T1000 (cell line): ENCODE measurements around the gene PEX19.

Experiments
- DNase-seq: peaks from one replicate; lab custom pipeline; 2025; ENCODE audit warnings: mixed read lengths; lab: John Stamatoyannopoulos, UW

The PEX19 gene

DNA sequence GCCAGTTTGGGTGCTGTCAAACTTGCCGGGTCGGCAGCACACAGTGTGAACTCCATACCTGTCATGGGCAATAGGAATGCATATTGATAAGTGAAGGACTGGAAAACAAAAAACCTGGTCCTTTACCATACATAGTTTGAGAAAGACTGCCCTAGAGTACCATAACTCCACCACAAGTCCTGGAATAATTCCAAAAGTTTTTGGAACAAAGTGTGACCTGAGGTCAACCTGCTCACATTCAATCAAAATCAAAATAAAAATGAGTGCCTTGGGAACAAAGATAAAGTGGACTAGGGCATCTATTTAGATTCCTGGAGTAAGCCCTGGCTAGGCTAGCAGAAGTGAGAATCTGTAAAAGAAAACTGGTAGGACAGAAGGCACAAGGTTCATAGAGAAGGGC, 7.6 kb downstream of the PEX19 start:
- no peak for DNase-seq

DNA sequence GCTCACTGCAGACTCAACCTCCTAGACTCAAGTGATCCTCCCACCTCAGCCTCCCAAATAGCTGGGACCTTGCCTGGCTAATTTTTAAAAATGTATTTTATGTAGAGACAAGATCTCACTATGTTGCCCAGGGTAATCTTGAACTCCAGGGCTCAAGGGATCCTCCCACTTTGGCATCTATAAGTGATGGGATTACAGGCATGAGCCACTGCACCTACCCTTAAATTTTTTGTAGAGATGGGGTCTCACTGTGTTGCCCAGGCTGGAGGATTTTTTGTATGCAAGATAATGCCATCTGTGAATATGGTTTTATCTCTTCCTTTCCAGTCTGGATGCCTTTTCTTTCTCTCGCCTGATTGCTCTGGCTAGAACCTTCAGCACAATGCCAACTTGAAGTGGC, 13.9 kb downstream of the PEX19 start:
- no peak for DNase-seq

DNA sequence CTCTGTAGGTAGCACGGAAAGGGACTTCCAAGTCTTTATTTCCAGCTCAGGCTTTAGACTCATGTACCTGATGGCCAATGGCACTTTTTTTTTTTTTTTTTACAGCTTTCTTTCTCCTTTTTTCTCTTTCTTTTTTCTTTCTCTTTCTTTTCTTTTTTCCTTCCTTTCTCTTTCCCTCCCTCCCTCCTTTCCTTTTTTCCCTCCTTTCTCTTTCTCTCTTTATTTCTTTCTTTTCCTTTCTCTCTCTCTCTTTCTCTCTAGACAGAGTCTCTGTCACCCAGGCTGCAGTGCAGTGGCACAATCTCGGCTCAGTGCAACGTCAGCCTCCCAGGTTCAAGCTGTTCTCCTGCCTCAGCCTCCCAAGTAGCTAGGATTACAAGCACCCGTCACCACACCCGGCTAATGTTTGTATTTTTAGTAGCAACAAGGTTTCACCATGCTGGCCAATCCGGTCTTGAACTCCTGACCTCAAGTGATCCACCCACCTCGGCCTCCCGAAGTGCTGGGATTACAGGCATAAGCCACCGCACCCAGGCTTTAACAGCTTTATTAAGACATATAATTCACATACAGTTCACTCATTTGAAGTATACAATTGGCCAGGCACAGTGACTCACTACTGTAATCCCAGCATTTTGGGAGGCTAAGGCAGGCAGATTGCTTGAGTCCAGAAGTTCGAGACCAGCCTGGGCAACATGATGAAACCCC, 17.5 kb downstream of the PEX19 start:
- no peak for DNase-seq

DNA sequence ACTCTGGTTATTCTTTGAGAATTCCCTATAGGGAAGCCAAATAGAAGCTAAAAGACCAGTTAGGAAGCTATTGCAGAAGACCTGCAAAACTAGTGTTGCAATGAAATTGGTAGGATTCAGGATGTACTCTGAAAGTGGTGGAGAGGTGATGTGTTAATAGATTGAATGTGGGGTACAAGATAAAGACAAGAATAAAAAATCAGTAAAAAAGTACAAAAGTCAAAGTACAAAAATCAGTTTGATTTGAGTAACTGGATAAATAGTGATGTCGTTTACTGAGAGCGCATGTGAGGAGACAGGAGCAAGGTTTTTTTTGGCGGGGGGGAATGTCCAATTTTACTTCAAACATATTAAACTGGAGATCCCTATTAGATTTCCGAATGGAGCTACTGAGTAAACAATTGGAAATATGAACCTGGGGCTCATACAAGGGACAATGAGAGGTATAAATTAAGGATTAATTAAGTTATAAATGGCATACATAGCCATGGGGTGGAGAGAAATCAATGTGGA, 20.1 kb downstream of the PEX19 start:
- DNase-seq: no peak

DNA sequence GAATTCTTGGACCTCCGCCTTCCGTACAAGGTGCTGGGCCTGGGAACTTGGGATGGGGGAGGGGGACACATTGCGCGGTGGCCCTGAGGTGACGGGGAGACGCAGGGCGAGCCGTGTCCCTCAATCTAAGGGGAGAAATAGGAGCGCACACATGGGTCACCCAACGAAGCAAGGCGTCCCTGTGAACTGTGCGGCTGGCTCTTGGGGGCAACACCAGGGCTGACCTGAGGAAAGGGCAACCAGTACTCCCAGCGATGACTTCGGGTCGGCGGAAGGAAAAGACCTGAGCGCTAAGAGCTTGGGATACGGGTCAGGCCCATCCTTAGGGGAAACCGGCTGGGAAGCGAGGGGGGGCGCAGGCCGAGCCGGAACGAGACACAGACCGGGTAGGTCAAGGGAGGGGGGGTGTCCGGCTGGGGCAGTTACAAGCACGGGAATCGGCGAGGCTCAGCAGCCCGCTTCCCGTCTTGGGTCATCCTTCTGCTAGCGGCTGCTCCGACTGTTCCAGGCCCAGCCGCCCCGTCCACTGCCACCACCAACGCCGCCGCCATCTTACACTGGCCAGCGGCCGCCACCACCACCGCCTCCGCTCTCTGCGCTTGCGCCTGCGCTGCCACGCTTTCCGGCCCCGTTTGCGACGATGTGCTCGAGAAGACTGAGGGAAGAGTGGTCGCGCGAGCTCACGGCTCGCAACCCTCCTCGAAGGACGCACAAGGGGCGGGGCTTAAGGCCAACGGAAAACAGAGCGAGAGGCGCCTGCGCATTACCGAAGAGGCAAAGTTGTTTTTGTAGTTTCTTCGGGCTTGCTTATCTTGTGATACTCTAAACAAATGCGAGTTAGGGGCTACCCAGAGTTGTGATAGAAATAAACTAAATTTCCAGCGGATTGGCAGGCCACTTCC, 22.8 kb downstream of the PEX19 start, which contains the start of gene DCAF8:
Gene DCAF8 (minus strand): TSS at position 657 of the 902 bp plus-strand sequence. CDS start 18,541 bp downstream, outside the sequence.
- peak; percentile 91 for DNase-seq

DNA sequence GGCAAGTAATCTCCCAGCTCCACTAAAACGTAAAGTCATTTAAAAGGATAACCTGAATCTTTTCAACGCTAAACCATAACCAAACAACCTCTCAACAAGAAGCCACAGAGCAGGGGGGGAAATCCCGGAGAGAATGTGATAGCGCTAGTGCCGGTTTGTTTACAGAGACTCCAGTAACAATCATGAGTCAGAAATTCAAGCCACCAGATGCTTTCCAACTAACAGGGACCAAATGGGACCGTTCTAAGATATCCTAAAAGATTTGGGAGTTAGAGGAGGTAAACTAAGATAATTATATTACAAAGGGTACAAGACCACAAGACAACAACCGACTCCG, 23.4 kb downstream of the PEX19 start:
- DNase-seq: no peak

DNA sequence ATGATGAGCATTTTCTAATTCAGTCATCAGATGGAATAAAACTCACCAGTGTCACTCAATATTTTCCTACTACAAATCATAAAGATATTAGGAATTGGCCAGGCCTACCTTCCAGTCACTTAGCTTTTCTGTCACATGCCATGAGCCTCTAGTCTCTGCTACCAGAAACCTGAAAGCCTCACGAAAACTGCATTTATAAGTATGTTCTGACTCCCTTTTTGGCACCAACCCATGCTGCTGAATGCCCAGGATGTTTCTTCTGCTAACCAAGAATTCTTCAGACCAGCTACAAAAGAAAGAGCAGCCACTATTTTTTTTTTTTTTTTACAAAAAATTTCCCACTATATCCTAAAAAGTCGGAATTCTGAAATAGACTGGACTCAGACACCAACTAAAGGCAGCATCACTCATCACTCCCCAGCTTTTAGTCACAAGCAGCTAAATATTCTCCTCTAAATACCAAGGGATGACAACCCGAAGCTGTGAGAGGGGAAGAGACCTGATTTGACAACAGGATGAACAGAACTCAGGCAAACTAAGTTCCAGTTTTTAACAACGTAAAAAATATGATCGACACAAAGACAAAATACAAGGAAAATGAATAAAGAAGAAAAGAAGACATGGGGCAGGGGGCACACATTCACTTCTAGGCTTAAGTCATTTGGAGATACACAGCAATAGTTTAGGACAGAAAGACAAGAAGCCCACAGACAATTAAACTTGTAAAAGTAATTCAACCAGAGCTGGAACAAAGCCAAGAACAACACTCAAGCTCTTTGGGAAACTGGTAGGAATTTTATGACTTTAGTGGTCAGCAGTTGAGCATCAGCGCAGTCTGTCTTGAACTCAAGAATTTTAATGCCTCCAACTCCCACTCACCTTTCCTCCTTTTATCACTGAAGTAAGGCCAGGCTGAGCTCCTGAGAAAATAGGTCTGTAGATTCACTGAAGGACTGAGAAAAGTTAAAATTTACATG, 24.2 kb downstream of the PEX19 start:
- DNase-seq: no peak

DNA sequence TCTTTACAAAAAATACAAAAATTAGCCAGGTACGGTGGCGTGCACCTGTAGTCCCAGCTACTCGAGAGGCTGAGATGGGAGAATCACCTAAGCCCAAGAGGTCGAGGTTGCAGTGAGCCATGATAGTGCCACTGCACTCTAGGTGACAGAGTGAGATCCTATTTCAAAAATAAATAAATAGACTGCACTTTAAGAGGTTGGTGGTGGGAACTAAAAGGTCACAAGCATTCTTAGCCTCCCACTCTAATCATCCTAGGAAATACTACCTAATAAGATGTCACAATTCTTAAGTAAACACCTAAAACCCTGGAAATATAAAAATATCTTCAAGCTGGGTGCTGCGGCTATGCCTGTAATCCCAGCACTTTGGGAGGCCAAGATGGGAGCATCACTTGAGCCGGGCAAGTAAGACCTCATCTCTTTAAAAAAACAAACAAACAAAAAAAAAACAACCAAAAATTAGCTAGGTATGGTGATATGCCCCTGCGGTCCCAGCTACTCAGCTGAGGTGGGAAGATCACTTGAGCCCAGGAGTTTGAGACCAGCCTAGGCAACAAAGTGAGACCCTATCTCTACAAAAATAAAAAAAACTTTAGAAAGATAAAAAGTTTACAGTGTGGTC, 26.6 kb downstream of the PEX19 start:
- DNase-seq: no peak

DNA sequence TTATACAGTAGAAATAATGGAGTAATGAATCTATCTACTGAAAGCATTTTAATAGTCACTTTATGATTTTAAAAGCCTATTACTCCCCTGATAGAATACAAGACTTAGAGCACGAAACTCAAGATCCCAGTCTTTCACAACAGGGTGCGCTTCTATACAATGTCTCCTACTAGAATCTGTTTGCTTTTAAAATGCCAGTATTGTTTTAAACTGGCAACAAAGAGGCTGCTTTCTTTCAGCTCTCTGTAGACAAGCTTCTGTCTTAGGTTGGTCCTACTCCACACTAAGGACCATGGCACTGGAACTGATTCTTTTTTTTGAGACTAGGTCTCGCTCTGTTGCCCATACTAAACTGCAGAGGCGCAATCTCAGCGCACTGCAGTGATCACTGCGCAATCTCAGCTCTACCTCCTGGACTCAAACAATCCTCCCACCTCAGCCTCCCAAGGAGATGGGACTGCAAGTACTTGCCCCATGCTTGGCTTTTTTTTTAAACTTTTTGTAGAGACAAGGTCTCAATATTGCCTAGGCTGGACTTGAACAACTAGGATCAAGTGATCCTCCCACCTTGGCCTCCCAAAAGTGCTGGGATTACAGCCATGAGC, 27.4 kb downstream of the PEX19 start:
- no peak for DNase-seq

DNA sequence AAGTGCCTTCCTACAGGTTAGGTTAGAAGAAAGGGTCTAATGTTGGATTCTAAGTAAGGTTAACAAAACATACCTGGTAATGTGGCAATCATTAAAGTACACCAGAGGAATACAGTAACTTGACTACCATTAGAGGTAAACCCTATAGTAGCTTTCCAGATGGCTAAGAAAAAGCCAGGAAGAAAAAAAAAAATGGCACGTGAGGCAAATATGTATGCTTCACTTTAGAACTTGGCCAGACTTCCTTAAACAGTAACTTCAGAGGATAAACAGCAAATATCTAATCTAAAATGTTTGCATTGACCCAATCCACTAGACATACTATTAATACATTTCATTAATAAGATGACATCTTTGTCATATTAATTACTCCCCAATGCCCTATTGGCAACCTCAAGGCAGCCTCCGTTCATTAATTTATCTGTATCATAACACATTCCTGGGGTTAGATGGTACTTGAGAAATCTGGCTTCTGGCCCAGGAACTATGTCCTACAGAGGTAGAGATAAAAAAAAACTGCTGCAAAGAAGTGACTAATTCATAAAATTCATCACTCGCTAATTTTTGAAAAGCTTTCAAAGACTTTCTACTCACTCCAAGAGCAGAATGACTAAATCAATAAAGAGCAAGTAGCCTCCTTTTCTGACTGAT, 28.4 kb downstream of the PEX19 start:
- DNase-seq: no peak

DNA sequence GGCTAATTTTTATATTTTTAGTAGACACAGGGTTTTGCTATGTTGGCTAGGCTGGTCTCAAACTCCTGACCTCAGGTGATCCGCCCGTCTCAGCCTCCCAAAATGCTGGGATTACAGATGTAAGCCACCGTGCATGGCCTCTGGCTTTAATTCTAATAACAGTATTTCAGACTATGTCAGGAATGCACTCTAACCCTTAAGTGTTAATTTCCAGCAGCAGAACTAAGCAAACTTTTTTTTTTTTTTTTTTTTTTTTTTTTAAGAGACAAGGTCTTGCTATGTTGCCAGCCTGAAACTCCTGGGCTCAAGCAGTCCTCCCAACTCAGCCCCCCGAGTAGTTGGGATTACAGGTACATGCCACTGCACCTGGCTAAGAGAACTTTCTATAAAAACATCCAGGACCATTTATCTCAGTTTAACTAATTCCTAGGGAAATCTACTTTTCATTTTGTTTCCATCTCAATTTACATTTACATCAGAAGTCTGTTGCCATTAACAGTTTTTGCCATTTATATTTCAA, 29.1 kb downstream of the PEX19 start:
- no peak for DNase-seq

DNA sequence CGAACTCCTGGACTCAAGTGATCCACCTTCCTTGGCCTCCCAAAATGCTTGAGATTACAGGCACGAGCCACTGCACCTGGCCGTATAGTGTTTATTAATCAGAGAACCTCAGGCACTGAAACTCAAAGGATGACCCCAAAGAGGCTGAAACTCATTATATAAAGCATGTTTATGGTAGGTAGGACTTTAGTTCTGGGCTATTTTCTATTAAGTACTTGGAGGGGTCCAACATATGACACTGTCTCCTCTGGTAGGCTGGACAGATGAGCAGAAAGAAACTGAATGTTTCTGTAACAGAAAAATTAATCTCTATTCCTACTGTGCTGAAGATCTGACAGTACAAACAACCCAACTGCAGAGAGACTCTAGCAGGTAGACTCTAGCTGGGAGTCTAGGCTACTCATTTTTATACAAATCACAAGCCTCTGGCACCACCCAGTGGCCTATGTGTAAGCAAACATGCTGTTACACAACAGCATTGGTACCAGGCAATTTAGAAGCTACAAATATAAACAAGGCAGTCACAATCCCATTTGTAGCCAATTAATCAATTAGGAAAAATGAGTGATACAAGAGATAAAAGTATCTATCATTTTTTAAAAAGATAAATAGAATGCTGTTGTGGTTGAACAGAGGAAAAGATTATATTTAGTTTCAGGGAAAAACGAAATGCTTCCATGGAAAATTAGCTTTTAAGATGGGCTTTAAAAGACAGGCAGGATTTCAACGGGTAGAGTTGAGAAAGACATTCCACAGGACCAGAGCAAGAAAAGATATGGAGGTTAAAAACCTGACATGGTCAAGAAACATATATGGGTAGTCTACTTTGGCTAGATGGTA, 33.0 kb downstream of the PEX19 start:
- no peak for DNase-seq

DNA sequence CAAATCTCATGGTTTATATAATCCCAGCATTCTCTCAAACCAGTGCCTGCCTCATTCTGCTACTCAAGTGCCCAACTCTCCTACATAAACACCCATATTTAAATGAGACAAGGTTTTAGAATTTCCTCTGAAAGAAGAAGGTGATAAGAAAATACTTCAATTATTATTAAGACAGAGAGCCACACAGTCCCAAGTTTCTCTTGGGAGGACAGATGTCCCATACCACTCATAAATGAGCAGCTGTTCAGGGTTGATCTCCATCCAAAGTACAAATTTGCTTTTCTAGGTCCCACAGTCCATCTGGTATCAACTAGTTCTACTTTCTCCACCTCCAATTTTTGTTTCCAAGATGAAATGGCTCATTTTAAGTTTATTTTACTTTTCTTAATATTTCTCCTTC, 33.9 kb downstream of the PEX19 start:
- no peak for DNase-seq

DNA sequence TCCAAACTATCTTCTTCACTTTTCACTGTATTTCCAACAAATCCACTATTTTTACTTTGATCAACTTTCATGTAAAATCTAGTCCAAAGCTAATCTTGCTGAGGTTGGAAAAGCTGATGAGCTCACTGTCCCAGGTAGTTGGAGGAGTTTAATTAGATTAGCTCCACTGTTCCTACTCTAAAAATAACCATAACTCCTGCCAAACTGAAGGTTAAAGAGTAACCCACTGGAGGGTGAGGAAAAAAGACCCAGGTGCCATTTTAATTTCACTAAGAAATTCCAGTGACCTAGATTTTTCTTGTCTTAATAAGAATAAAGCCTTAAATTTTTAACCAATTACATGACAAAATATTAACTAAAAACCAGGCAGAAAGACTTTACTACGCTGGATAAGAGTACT, 37.9 kb downstream of the PEX19 start:
- DNase-seq: no peak

DNA sequence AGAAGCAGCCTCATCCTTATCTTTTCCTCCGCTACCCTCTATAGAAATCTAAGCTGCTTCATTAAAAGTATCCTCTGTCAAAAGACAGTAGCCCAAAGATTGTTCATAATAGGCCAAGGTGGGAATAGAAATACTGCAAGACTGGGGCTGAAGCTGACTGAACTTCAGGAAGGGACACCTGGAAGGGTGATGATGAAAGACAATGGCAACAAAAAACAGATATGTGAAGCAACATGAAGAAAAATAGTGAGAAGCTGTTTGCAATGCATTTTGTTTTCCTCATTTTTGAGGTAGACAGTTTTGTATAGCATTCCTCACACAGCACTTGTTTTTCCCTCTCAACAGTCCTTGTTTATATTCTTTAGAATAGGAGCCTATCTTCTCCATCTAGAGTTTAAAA, 39.5 kb downstream of the PEX19 start:
- DNase-seq: no peak

DNA sequence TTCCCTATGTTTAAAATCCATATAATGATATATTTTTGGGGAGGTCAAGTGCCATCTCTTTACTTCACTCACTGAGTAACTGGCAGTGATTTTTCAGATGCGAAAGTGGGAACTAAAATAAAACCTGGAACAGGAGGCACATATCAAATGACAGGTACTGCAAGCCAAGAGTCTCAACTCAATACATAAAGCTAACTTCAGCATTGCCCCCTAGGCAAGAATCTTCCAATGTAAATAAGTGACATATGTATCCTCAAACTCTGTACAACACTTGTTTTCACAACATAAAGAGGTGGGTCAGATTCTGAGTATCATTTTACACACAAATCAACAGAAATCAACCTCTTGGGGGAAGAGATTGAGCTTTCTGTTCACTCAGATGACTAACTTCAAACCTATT, 40.7 kb downstream of the PEX19 start:
- no peak for DNase-seq

DNA sequence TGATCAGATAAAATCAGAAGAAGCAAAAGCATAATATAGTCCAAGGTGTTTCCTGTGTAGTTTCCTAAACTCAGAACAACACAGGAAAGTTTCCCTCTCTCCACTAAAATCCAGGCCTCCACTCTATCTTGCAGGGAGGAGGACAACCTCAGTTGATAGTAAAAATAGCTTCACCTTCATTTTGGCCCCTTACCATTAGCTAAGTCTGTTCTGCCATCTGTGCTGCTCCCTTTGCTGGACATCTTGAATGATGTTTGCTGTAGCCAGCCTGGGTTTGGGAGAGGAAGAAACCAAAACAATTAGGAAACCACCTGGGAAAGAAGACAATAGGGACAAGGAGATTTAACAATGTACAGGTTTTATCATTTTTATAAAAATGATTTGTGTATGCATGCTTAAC, 41.2 kb downstream of the PEX19 start:
- DNase-seq: no peak

DNA sequence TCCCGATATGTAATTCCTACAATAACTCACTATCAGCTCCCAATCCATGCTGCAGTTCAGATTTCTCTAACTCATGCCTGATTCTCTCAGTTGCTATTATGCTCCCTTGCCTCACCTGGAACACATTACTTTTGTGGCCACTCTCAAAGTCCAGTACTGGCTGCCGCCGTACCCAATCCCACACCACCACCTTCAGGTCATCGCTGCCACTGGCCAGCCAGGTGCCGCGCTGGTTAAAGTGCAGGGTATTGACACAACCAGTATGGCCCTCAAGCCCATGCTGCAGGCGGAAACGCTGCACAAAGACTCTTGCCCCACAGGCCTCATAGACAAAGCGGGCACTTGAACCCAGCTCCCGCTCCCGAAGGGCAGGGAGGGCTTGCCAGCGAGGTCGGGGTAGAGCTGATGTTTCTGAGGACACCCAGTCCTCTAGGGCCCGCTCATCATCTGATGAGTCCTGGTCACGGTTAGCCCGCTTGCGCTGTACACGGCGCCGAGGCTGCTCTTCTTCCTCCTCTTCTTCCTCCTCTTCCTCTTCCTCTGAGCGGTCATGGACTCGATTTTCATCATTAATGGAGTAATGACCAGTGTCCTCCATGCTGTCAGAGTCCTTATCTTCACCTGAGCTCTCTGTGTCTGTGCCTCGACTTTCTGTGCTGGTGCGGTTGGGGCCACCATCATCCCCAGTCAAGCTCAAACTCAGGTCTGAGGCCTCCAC, 45.2 kb downstream of the PEX19 start:
- no peak for DNase-seq

DNA sequence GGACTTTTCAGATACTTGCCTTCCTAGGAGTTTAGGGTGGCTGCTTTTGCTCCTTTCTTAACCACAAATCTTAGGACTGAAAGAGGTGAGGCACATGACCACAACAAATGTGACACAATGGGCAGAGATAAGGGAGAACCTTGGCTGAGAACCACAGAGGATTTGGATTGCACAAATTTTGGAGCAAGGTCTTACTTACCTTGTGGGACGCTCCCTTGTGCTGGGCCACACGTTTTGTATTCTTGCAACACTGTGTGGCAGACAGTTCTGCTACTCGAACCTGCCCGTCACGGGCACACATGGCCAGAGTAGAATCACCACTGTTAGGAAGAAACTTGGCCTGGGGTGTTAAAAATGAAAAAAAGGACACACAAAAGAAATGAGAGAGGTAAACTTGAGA, 46.5 kb downstream of the PEX19 start:
- DNase-seq: no peak
